Activated effector memory CD4-positive, alpha-beta T cell treated with Interleukin-2 at 50 U/mL for 16 hours (primary cell): ENCODE results near the gene GRAMD1B.

Experiments
- DNase-seq: peaks from one replicate; pipeline ENCODE4 v3.0.0-alpha.2; 2020

Gene GRAMD1B

GRCh38 chr11:123594921-123595320 lies 164.9 kb downstream of the GRAMD1B start:
- no peak for DNase-seq

GRCh38 chr11:123597859-123598258 lies 167.8 kb downstream of the GRAMD1B start:
- no peak for DNase-seq

GRCh38 chr11:123601136-123601535 lies 171.1 kb downstream of the GRAMD1B start:
- DNase-seq: no peak

GRCh38 chr11:123601743-123602142 lies 171.7 kb downstream of the GRAMD1B start:
- no peak for DNase-seq

- DNase-seq: no peak
Observed at GRCh38 chr11:123603666-123604065, 173.6 kb downstream of the GRAMD1B start.

- DNase-seq: no peak
Observed at GRCh38 chr11:123607781-123608180, 177.7 kb downstream of the GRAMD1B start.

GRCh38 chr11:123608371-123608770 lies 178.3 kb downstream of the GRAMD1B start:
- DNase-seq: no peak

GRCh38 chr11:123608945-123609344 lies 178.9 kb downstream of the GRAMD1B start:
- DNase-seq: no peak

- DNase-seq: no peak
Observed at GRCh38 chr11:123611698-123612097, 181.6 kb downstream of the GRAMD1B start.

- DNase-seq: no peak
Observed at GRCh38 chr11:123616505-123617198, 186.6 kb downstream of the GRAMD1B start.

- DNase-seq: no peak
Observed at GRCh38 chr11:123622576-123622975, 192.5 kb downstream of the GRAMD1B start.

- DNase-seq: no peak
Observed at GRCh38 chr11:123624974-123625373, 194.9 kb downstream of the GRAMD1B start.

GRCh38 chr11:123628936-123629683 lies 199.0 kb downstream of the GRAMD1B start:
- DNase-seq: no peak

GRCh38 chr11:123630126-123630608 lies 200.1 kb downstream of the GRAMD1B start:
- no peak for DNase-seq

GRCh38 chr11:123640029-123640428 lies 210.0 kb downstream of the GRAMD1B start:
- DNase-seq: no peak

- DNase-seq: no peak
Observed at GRCh38 chr11:123640677-123641494, 210.8 kb downstream of the GRAMD1B start.

- no peak for DNase-seq
Observed at GRCh38 chr11:123641495-123641840, 211.4 kb downstream of the GRAMD1B start.

GRCh38 chr11:123642435-123642834 lies 212.4 kb downstream of the GRAMD1B start:
- DNase-seq: no peak

GRCh38 chr11:123645286-123645975 lies 215.4 kb downstream of the GRAMD1B start:
- no peak for DNase-seq

GRCh38 chr11:123650901-123651300 lies 220.8 kb downstream of the GRAMD1B start:
- no peak for DNase-seq

- DNase-seq: no peak
Observed at GRCh38 chr11:123652599-123652998, 222.5 kb downstream of the GRAMD1B start.

GRCh38 chr11:123653483-123653826 lies 223.4 kb downstream of the GRAMD1B start:
- no peak for DNase-seq
